HT-29 (cell line): Measurements from ENCODE around the gene SMIM22. TPM values are rescaled to one million over a fixed set of nuclear protein-coding genes. Genes with fewer than 3 reads are reported as not detected.

Experiments used
- DNase-seq: peaks from one replicate; pipeline ENCODE4 v3.0.0-alpha.2; 2015; ENCODE audit warnings: low spot score
- total RNA-seq: library from RNA; depleted of rRNA; stranded (reverse); fragments of >200 nt; shearing (Covaris generic); gene quantifications from 2 replicates; pipeline ENCODE4 v1.2.3, GENCODE V29; 2014

The SMIM22 gene
- total RNA-seq, 1 experiment from 2014 or later = 291 TPM

GRCh38 chr16:4795828-4796572 lies 831 bp downstream of the SMIM22 start:
- peak; percentile 47 for DNase-seq

GRCh38 chr16:4796982-4797804 lies 2.0 kb downstream of the SMIM22 start:
- DNase-seq = peak; percentile 65

GRCh38 chr16:4797805-4798252 lies 2.7 kb downstream of the SMIM22 start:
- no peak for DNase-seq

GRCh38 chr16:4798456-4798855 lies 3.3 kb downstream of the SMIM22 start:
- DNase-seq = no peak

GRCh38 chr16:4799171-4799855 lies 4.1 kb downstream of the SMIM22 start:
- DNase-seq = no peak

GRCh38 chr16:4800290-4801041 lies 5.3 kb downstream of the SMIM22 start:
- peak; percentile 38 for DNase-seq

- DNase-seq = no peak
These were observed 6.1 kb downstream of the SMIM22 start for GRCh38 chr16:4801051-4801961.

- peak; percentile 93 for DNase-seq
These were observed 6.9 kb downstream of the SMIM22 start, which contains the start of gene ROGDI for GRCh38 chr16:4801962-4802658. ROGDI (minus strand) TSS chr16:4802633; CDS start chr16:4802571, 62 bp downstream.

GRCh38 chr16:4802659-4803287 lies 7.6 kb downstream of the SMIM22 start:
- peak; percentile 95 for DNase-seq

- DNase-seq = peak; percentile 16
These were observed 8.3 kb downstream of the SMIM22 start for GRCh38 chr16:4803401-4803844.

GRCh38 chr16:4803898-4804762 lies 9.0 kb downstream of the SMIM22 start:
- DNase-seq = no peak

- no peak for DNase-seq
These were observed 10.1 kb downstream of the SMIM22 start for GRCh38 chr16:4805231-4805630.

GRCh38 chr16:4806280-4806679 lies 11.1 kb downstream of the SMIM22 start:
- DNase-seq = no peak

- DNase-seq = no peak
These were observed 16.1 kb downstream of the SMIM22 start for GRCh38 chr16:4811242-4811641.

- DNase-seq = no peak
These were observed 16.6 kb downstream of the SMIM22 start for GRCh38 chr16:4811773-4812172.

GRCh38 chr16:4813251-4814003 lies 18.3 kb downstream of the SMIM22 start:
- DNase-seq = no peak

GRCh38 chr16:4814046-4814445 lies 18.9 kb downstream of the SMIM22 start:
- no peak for DNase-seq
